NCI-H1092 treated with DMSO at 0.1 percent for 48 hours (cell line): ENCODE results near the gene CYP4F11.
"Not testable (repeated sequence)": the region's sequence is repeated elsewhere in the genome, so short reads cannot be mapped to it uniquely, and the experiment has no call there.

Source experiments
- DNase-seq: peaks from one replicate; lab custom pipeline; 2025; lab: John Stamatoyannopoulos, UW

CYP4F11 gene

GRCh38 chr19:15883329-15883728 lies 51.0 kb downstream of the CYP4F11 start:
- DNase-seq, result not testable (repeated sequence)

- no peak for DNase-seq
Observed at GRCh38 chr19:15874821-15875474, 59.4 kb downstream of the CYP4F11 start.

- DNase-seq, result not testable (repeated sequence)
Observed at GRCh38 chr19:15873771-15874170, 60.6 kb downstream of the CYP4F11 start.

- no peak for DNase-seq
Observed at GRCh38 chr19:15871570-15871969, 62.8 kb downstream of the CYP4F11 start.

GRCh38 chr19:15869873-15870272 lies 64.5 kb downstream of the CYP4F11 start:
- DNase-seq, result no peak

GRCh38 chr19:15869109-15869555 lies 65.2 kb downstream of the CYP4F11 start:
- no peak for DNase-seq

- DNase-seq, result no peak
Observed at GRCh38 chr19:15866636-15867035, 67.7 kb downstream of the CYP4F11 start.

- no peak for DNase-seq
Observed at GRCh38 chr19:15864824-15865223, 69.5 kb downstream of the CYP4F11 start.

GRCh38 chr19:15863272-15863671 lies 71.1 kb downstream of the CYP4F11 start:
- no peak for DNase-seq

- no peak for DNase-seq
Observed at GRCh38 chr19:15862444-15862843, 71.9 kb downstream of the CYP4F11 start.
